ENCODE data around the gene RADIL. TPM values are rescaled to one million over a fixed set of nuclear protein-coding genes. Genes with fewer than 3 reads are reported as not detected.

Gene RADIL
- total RNA-seq, 1 experiment from 2014 or later, result not detected

GRCh38 chr7:4929005-4929404 lies 45.5 kb upstream of the RADIL start:
- Mint-ChIP-seq H3K36me3 (ENCODE audit: insufficient read depth, unreplicated experiment) (no peaks in the 10 kb centered on the region), H3K4me1 (ENCODE audit: low read depth, unreplicated experiment) (no peaks in the 10 kb centered on the region), H3K9me3 (ENCODE audit: unreplicated experiment) (no peaks in the 10 kb centered on the region), H3K27me3 (ENCODE audit: insufficient read depth, unreplicated experiment) (peaks cover 4% of the 10 kb centered on the region), H3K4me3 (ENCODE audit: unreplicated experiment) (no peak overlapping the region), H3K27ac (ENCODE audit: unreplicated experiment) (no peak overlapping the region)
- Histone ChIP-seq H3K4me1 (no peaks in the 10 kb centered on the region), H3K9me3 (no peaks in the 10 kb centered on the region), H3K27me3 (replicated peaks; ENCODE audit: control insufficient read depth, insufficient read depth, low read length) (no peaks in the 10 kb centered on the region), H3K4me3 (ENCODE audit: low read depth, low read length) (no peak overlapping the region), H3K36me3 (ENCODE audit: control insufficient read depth, insufficient read depth, low read length) (no peaks in the 10 kb centered on the region)
- POLR2A ChIA-PET, result no interaction called here
- intact Hi-C loops (cut with micrococcal nuclease; ENCODE audit: unreplicated experiment), result no loop called here
- no peak for TF ChIP-seq CTCF (IDR thresholded peaks at IDR 0.05; ENCODE audit: insufficient read depth in 1 of 2, low read depth in 1 of 2, low read length in 1 of 2, severe bottlenecking in 1 of 2, unreplicated experiment in 1 of 2)
- no TSS peak for BruUV-seq (replicated peaks)
- no peak for DNase-seq
- CTCF ChIA-PET, result no interaction called here

DNA sequence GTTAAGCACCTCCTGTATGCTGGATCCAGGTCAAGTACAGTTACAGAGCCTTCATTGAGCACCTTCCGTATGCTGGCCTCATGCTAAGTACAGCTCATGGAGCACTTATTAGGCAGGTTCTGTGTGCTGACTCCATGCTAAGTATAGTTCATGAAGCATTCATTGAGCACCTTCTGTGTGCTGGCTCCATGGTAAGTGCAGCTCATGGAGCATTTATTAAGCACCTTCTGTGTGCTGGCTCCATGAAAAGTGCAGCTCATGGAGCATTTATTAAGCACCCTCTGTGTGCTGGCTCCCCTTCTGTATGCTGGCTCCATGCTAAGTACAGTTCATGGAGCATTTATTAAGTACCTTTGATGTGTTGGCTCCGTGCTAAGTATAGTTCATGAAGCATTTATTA lies 44.9 kb upstream of the RADIL start:
- TF ChIP-seq CTCF (IDR thresholded peaks at IDR 0.05; ENCODE audit: insufficient read depth in 1 of 2, low read depth in 1 of 2, low read length in 1 of 2, severe bottlenecking in 1 of 2, unreplicated experiment in 1 of 2), result no peak
- Histone ChIP-seq H3K36me3 (ENCODE audit: control insufficient read depth, insufficient read depth, low read length) (no peaks in the 10 kb centered on the region), H3K27me3 (replicated peaks; ENCODE audit: control insufficient read depth, insufficient read depth, low read length) (no peaks in the 10 kb centered on the region), H3K4me3 (ENCODE audit: low read depth, low read length) (no peak overlapping the region), H3K9me3 (no peaks in the 10 kb centered on the region), H3K4me1 (no peaks in the 10 kb centered on the region)
- ChIA-PET CTCF (no interaction called here), POLR2A (no interaction called here)
- Mint-ChIP-seq H3K9me3 (ENCODE audit: unreplicated experiment) (no peaks in the 10 kb centered on the region), H3K4me1 (ENCODE audit: low read depth, unreplicated experiment) (no peaks in the 10 kb centered on the region), H3K4me3 (ENCODE audit: unreplicated experiment) (no peak overlapping the region), H3K27me3 (ENCODE audit: insufficient read depth, unreplicated experiment) (peaks cover 4% of the 10 kb centered on the region), H3K36me3 (ENCODE audit: insufficient read depth, unreplicated experiment) (no peaks in the 10 kb centered on the region), H3K27ac (ENCODE audit: unreplicated experiment) (no peak overlapping the region)
- intact Hi-C loops (cut with micrococcal nuclease; ENCODE audit: unreplicated experiment), result no loop called here
- no TSS peak for BruUV-seq (replicated peaks)
- no peak for DNase-seq

DNA sequence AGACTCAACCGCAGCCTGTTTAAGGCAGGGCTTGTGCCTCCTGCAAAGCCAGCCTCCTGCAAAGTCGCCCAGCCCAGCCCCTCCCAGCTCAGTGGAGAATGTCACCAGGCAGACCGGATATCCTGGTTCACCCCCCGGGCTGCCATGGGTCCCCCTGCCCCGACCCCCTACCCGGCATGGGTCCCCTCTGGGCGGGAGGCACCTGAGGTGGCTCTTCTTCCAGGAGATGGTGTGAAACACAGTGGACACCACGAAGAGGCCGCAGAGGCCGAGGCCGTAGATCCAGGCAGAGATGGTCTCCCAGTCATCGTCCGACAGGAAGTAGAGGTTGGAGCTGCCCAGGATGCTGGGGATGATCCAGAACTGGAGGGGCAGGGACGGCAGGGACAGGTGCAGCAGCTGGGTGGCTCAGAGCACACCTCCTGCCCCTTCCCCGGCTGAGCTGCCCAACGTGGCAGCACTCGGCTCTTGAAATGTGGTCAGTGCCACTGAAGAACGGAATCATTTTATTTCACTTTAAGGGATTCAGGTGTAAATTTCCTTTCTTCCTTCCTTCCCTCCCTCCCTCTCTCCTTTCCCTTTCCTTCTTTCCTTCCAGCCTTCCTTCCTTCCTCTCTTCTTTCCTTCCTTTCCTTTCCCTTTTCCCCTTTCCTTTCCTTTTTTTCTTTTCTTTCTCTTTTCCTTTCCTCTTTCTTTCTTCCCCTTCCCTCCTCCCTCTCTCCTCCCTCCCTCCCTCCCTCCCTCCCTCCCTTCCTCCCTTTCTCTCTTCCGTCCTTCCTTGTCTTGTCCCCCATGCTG lies 36.7 kb upstream of the RADIL start:
- Mint-ChIP-seq H3K9me3 (ENCODE audit: unreplicated experiment) (no peaks in the 10 kb centered on the region), H3K27ac (ENCODE audit: unreplicated experiment) (no peak overlapping the region), H3K27me3 (ENCODE audit: insufficient read depth, unreplicated experiment) (no peaks in the 10 kb centered on the region), H3K4me1 (ENCODE audit: low read depth, unreplicated experiment) (no peaks in the 10 kb centered on the region), H3K36me3 (ENCODE audit: insufficient read depth, unreplicated experiment) (no peaks in the 10 kb centered on the region), H3K4me3 (ENCODE audit: unreplicated experiment) (no peak overlapping the region)
- no TSS peak for BruUV-seq (replicated peaks)
- H3K27me3 ChIP-seq (replicated peaks; ENCODE audit: control insufficient read depth, insufficient read depth, low read length), result no peaks in the 10 kb centered on the region
- no peaks in the 10 kb centered on the region for H3K9me3 ChIP-seq
- POLR2A ChIA-PET, result no interaction called here
- H3K4me3 ChIP-seq (ENCODE audit: low read depth, low read length), result no peak overlapping the region
- intact Hi-C loops (cut with micrococcal nuclease; ENCODE audit: unreplicated experiment), result no loop called here
- no peaks in the 10 kb centered on the region for H3K36me3 ChIP-seq (ENCODE audit: control insufficient read depth, insufficient read depth, low read length)
- TF ChIP-seq CTCF (IDR thresholded peaks at IDR 0.05; ENCODE audit: insufficient read depth in 1 of 2, low read depth in 1 of 2, low read length in 1 of 2, severe bottlenecking in 1 of 2, unreplicated experiment in 1 of 2), result no peak
- no peaks in the 10 kb centered on the region for H3K4me1 ChIP-seq
- no peak for DNase-seq
- CTCF ChIA-PET, result interaction anchor here (0.5 kb wide), 1 partner anchor 817 kb away, joined by 6 read pairs; no protein-coding TSS in a partner anchor

Data from Caco-2 (cell line).